ENCODE results near the gene COQ7.

The COQ7 gene

DNA sequence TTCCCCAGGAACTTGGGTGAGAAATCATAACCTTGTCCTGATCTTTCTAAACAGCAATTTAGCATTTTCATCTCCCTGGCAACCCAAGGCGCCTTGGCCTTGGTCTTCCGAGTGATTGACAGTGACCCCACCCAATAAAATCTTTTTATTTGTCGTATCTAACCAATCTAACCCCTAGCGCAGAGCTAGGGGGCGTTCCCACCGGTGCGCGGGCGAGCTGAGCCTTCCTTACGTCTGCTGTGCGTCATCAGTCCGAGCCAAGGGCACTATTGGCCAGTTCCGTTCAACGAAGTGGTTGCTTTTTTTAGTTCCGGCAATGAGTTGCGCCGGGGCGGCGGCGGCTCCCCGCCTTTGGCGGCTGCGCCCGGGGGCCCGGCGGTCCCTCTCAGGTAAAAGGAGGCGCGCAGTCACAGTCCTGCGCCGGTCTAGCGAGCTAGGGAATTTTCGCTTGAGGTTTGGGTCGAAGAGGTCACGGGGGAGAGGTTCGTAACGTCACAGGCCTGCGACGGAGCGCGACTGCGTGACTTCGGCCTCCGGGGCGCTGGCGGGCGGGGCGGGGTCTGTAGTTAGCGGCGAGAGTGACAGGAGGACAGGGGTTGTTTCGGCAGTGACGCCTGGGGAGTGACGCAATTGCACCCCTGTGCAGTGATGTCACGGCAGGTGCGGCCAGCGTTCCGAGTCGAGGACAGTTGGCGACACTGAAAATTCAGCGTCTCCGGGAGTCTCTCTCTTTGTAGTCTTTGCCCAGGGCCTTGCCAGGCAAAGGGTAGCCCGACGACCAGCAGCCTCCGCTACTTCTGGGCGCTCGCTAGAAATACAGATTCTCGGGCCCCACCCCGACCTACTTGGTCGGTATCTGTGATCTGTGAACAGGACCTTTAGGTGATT is at the start of gene COQ7:
TSS of gene COQ7 (plus strand) at position 266 of the 888 bp plus-strand sequence. CDS start at position 317, 51 bp downstream.
- DNase-seq = peak; percentile 99

DNA sequence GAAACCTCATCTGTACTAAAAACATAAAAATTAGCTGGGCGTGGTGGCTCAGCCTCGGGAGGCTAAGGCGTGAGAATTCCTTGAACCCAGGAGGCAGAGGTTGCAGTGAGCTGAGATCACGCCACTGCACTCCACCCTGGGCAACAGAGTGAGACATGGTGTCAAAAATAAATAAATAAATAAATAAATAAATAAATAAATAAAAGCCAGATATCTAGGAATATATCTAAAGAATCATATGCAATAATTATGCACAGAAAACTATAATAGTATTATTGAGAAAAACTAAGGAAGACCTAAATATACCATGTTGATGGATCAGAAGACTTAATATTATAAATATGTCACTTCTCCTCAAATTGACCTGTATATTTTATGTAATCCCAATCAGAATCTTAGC is 46.7 kb upstream of the COQ7 start:
- no peak for DNase-seq

DNA sequence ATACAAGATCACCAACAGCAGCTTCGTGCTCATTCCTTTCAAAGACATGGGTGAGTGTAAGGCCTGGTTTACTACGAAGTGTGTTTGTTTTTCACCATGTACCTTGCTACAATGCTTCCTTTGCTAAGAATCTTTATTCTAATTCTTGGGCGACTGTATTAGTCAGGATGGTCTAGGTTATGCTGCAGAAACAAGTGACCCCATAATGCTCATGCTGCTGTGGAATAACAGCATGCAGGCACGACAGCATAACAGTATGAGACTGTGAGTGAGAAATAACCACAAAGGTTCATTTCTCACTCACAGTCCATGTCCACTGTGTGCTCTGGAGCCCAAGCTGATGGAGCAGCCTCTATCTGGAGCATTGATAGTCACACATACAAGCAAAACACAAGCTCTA is 45.7 kb upstream of the COQ7 start:
- DNase-seq = no peak

DNA sequence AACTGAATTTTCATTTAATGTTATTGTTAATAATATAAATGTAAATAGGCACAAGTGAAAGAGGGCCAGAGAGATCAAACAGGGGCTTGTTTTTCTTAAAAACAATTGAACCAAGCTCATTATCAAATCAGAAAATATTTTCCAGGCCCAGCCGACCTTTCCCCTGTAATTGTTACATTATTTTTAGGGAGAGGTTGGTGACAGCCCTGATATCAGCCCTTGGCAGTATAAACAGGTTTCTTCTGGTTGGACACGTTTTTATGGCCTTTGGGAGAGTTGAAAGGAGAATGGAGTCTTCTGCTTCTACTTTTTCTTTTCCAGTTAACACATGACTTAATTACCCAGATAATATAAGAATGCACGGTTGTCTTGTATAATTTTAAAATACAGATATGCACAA is 40.0 kb upstream of the COQ7 start:
- DNase-seq = no peak

DNA sequence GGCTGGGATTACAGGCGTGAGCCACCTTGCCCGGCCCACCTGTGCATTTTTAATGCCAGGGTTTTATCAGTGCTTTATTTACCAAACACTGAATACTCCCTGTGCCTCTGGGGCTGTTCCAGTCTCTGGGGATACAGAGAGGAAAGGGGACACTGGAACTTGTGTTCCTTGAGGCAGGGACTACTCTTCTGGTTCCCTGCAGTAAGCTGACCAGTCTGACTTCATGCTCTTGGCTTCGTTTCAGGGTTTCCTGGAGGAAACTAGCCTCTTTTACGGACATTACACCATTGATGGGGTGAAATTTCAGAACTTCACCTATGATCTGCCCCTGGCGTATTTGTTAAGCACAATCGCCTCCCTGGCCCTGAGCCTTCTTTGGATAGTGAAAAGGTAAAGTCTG is 37.4 kb upstream of the COQ7 start:
- no peak for DNase-seq

DNA sequence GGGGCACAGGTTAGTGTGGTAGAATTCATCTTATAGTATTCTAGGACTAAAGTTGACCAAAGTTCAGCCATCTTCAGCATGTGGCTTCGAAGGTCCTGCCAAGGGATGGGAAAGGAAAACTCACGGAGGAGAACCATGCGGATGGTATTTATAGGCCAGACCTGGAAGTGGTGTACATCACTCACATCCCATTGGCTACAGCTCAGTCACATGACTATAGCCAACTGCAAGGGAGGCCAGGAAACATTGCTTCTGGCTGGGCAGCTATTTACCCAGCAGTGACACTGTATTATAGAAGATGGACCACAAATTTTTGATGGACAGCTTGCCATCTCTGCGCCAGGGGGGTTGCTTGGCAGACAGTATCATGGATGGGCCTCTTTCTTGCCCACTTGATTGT is 35.7 kb upstream of the COQ7 start:
- DNase-seq = no peak

DNA sequence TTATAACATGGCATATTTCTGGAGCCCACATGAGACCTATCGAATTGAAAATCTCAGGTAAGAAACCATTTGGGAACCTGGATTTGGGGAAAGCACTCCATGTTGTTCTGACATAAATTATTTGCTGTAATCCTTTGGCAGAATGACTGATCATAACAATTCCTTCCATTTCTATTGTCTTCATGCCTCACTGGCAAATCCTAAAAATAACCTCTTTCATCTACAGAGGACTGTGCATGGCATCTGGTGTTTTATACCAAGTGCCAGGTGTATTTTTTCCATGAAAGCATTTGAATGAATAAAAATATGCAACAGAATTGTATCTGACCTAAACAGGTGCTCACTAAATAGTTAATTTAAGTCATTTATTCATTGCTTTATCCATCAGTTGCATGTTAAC is 33.7 kb upstream of the COQ7 start:
- DNase-seq = no peak

DNA sequence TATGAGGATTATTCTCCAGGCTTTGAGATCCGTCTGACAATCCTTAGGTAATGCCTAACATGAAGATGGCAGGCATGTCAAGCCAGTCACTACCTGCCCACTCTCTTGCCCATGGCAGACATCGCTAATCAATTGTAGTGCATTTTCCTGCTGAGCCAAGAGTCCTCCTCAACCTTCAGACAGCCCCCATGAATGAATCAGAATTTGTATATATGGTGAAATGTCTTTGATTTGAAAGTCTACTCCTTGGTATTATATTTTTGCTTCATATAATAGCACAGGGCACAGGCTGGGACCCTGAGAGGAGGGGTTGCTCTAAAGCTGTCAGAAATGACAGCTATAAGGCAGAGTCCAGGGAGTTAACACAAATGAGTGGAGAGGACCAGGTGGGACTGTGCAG is 27.0 kb upstream of the COQ7 start:
- DNase-seq = no peak

DNA sequence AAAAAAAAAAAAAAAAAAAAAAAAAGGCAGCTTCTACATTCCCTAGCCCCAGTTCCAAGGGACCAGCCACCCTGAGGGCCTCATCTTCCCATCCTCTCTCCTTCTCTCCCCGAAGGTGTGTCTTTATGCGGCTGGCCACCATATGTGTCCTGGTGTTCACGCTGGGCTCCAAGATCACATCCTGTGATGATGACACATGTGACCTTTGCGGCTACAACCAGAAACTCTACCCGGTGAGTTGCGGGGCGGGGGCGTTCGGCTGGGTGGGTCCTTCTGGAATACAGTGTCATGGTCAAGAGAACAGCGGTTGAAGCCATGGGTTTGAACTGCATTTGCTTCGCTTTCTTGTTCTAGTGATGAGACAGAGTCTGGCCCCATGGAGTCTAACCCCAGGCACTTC is 22.6 kb upstream of the COQ7 start:
- DNase-seq = no peak

DNA sequence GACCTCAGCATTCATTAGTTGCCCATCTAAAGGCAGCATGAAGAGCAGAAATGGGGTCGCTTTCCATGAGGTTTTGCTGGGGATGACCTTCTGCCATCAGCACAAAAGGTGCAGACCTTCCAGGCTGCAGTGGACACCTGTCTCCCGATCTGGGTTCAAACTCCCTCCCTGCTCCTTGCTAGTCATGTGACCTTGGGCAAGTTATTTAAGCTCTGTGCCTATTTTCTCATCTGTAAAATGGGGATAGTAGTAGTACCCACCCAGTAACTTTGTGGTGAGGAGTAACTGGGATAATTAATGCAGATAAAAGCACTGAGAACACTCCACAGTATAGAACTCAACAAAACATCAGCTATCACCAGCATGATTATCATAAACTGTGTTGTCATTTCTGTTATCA is 21.4 kb upstream of the COQ7 start:
- DNase-seq = no peak

DNA sequence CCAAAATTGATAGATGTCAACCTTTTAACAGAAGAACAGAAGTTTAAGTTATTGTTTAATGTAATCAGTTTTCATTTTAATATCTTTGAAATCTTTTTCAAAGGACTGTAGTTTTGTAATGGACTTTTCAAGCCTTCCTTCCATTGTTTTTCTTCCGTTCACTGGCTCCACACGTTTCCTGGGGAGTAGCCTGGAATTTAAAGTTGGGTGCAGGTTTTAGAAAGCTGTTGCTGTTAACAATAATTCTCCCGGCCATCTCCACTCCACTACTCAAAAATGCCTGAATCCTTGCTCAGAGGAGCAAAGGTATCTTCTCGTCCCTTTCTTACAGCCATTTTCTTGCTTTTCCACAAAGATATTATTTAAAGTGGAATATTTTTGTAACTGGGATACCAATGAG is 4.7 kb upstream of the COQ7 start:
- DNase-seq = no peak

DNA sequence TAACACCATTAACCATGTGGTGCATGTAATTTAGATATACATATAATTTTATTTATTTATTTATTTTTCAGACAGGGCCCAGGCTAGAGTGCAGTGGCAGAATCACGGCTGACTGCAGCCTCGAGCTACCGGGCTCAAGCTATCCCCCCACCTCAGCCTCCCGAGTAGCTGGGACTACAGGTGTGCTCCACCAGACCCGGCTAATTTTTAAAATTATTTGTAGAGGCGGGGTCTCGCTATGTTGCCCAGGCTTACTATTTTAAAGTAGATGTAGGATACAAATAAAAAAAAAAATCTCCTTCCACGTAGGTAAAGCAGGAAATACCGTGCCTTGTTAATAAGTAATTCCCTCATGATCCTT is 446 bp upstream of the COQ7 start:
- no peak for DNase-seq

DNA sequence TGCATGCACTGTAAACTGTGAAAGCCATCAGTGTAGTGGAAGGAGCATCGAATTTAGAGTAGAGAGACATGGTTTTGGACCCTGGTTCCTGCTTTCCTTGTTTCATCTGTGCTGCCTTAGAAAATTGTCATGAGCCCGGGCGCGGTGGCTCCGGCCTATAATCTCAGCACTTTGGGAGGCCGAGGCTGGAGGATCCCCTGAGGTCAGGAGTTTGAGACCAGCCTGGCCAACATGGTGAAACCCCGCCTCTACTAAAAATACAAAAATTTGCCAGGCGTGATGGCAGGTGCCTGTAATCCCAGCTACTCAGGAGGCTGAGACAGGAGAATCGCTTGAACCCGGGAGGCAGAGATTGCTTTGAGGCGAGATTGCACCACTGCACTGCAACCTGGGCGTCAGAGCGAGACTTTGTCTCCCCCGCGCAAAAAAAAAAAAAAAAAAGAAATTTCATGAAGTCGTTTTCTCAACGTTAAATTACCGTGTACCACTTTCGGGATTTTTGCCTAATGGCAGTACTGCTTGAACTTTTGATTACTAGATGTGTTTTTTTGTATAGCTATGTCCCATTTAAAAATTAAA is 912 bp downstream of the COQ7 start:
- DNase-seq = no peak

DNA sequence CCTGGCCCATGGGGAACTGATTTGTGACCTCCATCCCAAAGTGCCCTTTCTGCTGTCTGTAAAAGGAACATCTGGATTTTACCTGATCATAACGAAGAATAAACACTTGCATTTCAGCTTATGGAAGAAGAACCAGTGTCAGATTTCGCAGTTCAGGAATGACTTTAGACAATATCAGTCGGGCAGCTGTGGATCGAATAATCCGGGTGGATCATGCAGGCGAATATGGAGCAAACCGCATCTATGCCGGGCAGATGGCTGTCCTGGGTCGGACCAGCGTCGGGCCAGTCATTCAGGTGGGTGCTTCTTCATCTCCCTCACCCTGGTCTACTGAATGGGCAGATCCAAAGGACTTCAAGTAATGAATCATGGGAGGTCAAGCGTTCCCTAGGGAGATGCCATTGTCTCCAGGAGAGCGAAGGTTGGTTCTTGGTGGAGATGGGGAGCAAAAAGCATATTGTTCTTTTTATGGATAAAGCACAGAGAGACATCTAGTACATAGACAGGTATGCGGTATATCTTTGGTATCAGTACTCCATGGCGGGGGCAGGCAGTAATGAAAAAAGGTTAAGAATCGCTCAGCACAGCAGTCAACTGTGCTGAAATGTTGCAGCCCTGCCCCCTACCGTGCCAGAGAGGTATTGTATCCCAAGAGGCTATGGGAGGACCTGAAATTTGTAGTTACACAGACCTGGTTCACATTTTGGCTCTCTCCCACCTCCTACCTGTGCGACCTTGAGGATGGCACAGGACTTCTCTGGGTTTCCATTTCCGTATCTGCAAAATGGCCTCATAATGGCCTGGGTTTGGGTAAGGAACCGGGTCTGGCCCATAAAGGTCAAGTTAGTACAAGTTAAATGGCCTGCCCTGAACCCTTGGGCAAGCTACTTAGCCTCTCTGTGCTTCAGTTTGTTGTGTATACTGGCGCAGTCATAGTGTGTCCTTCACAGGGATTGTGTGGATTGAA is 4.7 kb downstream of the COQ7 start:
- peak; percentile 16 for DNase-seq

DNA sequence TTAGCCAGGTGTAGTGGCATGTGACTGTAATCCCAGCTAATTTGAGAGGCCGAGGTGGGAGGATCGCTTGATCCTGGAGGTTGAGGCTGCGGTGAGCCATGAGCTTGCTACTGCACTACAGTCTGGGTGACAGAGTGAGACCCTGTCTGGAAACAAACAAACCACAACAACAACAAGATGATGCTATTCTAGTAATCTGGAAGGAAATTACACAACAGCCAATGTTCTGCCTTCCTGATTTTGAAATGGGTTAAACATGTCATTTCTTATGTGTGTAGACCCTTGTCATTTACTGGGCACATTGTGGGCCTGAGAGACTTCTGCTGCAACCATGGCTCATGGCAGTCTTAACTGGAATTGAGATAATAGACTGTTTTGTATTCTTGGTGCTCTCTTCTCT is 5.9 kb downstream of the COQ7 start:
- DNase-seq = no peak

DNA sequence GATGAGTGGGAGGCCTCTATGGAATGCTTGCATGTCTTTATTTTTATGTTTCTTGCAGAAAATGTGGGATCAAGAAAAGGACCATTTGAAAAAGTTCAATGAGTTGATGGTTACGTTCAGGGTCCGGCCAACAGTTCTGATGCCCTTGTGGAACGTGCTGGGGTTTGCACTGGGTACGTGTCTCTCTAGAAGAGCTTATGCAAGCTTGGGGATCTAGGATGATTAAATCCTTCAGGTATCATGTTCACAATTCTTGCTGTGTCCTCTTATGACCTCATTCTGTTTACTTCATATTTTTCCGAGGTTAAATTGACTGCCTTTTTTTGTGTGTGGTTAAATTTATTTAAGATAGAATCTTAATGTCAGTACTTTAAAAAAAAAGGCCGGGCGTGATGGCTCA is 6.4 kb downstream of the COQ7 start:
- no peak for DNase-seq

DNA sequence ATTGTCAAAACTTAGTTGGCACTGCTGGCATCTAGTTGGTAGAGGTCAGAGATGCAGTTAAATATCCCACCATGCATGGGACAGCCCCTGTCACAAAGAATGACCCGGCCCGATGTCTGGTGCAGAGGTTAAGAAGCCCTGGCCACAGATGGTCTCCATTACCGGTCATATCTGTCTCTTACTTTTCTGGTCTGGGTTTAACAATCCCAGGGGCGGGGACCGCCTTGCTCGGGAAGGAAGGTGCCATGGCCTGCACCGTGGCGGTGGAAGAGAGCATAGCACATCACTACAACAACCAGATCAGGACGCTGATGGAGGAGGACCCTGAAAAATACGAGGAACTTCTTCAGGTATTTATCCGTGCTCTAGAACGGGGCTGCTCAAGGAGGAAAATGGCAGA is 8.1 kb downstream of the COQ7 start:
- no peak for DNase-seq

DNA sequence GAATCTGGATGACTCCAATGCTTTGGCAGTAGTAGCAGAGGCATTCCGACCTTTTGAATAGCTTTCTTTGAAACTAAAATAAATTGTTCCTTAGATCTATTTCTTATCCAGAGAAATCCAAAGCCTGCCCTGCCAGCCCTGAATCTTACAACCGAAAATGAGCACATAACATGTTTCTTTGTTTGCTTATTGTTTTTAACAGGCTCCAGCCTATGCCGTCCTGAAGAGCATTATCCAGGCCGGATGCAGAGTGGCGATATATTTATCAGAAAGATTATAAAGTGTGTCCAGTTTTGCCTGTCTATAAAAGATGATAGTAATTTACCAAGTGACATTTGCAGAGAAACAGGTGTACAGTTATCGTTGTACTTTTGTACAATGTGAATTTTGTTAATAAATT is 10.5 kb downstream of the COQ7 start:
- no peak for DNase-seq

DNA sequence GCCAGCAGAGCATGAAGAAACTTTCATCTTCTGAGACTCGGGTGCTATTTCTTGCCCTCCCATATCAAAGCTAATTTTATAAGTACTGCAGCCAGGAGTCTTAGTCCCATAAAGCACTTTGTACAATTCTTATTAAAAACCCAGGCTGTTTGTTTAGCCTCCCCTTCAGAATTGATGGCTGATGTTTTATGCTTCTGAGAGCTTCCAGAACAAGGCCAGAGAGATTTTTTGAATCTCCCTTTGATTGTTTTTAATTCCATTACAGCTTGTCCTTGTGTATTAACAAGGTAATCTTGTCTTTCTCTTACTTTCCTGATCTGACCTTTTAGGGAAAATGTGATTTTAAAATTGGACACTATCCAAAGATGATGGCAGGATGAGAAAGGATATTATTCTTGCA is 16.3 kb downstream of the COQ7 start:
- DNase-seq = no peak

DNA sequence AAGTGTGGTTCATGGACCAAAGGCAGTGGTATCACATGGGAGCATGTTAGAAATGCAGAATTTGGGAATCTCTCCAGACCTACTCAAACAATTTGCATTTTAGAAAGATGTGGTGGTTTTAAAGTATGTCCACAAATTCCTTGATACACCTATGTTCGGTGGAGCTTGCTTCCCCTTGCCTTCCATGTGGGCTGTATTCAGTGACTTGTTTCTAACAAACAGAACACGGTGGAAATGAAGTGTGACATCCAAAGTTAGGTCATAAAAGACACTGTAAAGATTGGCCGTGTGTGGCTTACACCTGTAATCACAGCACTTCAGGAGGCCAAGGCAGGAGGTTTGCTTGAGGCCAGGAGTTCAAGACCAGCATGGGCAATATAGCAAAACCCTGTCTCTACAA is 16.7 kb downstream of the COQ7 start:
- DNase-seq = no peak

DNA sequence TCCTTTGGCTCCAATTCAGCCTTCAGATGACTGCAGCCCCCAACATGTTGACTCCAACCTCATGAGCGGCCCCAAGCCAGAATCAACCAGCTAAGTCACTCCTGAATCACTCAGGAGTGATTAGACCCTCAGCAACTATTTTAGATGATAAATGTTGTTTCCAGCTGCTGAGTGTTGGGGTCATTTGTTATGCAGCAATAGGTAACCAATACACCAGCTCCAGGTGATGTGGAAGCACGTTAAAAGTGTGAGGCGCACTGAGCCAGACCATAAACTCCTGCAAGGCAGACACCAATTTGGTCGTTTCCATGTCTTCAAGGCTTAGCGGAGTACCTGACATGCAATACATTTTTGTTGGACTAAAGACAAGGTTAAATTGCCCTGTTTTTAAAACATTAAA is 17.5 kb downstream of the COQ7 start:
- no peak for DNase-seq

DNA sequence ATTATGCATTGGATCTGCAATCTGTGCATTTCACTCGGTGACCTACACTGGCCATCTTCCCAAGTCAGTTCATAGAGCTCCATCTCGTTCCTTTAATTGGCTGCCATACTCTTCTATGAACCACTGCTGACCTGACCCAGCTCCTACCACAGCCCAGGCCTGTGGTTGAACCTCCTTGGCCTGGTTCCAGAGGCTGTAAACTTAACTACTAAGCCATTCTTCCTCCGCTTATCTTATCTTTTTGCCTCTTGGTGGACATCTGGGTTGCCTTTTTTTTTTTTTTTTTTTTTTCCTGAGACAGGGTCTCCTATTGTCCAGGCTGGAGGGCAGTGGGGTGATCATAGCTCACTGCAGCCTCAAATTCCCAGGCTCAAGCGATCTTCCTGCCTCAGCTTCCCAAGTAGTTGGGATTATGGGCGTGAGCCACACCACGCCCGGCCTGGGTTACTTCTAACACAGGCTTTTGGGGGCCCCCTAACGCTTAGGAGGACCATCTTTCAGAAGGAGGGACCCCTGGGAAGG is 18.3 kb downstream of the COQ7 start:
- DNase-seq = peak; percentile 29
